ENCODE results near the gene ANKFN1. TPM values are rescaled to one million over a fixed set of nuclear protein-coding genes. Genes with fewer than 3 reads are reported as not detected.

ANKFN1 gene
- total RNA-seq, 1 donor from 2014 or later = 0.21 TPM

- no peaks in the 10 kb centered on the region for H3K9me3 Mint-ChIP-seq
- no peak overlapping the region for H3K4me3 Mint-ChIP-seq
- DNase-seq (ENCODE audit: low read depth, low spot score) = peak; percentile 1
- no peaks in the 10 kb centered on the region for H3K36me3 Mint-ChIP-seq (ENCODE audit: low read depth)
- TF ChIP-seq, protein P1, sequence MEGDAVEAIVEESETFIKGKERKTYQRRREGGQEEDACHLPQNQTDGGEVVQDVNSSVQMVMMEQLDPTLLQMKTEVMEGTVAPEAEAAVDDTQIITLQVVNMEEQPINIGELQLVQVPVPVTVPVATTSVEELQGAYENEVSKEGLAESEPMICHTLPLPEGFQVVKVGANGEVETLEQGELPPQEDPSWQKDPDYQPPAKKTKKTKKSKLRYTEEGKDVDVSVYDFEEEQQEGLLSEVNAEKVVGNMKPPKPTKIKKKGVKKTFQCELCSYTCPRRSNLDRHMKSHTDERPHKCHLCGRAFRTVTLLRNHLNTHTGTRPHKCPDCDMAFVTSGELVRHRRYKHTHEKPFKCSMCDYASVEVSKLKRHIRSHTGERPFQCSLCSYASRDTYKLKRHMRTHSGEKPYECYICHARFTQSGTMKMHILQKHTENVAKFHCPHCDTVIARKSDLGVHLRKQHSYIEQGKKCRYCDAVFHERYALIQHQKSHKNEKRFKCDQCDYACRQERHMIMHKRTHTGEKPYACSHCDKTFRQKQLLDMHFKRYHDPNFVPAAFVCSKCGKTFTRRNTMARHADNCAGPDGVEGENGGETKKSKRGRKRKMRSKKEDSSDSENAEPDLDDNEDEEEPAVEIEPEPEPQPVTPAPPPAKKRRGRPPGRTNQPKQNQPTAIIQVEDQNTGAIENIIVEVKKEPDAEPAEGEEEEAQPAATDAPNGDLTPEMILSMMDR (conservative IDR thresholded peaks at IDR 0.05) = no peak
- H3K27ac Mint-ChIP-seq (ENCODE audit: unreplicated experiment) = peak overlapping the region; percentile 19
- peaks cover 12% of the 10 kb centered on the region for H3K4me1 Mint-ChIP-seq
- H3K27me3 Mint-ChIP-seq (ENCODE audit: low read depth) = no peaks in the 10 kb centered on the region
Observed at GRCh38 chr17:56367366-56367765, 214.1 kb downstream of the ANKFN1 start.

- Mint-ChIP-seq H3K9me3 (no peaks in the 10 kb centered on the region), H3K4me3 (no peak overlapping the region), H3K27me3 (ENCODE audit: low read depth) (no peaks in the 10 kb centered on the region), H3K4me1 (peaks cover 15% of the 10 kb centered on the region), H3K36me3 (ENCODE audit: low read depth) (no peaks in the 10 kb centered on the region), H3K27ac (ENCODE audit: unreplicated experiment) (no peak overlapping the region)
- TF ChIP-seq, protein P1 (conservative IDR thresholded peaks at IDR 0.05) = no peak
- no peak for DNase-seq (ENCODE audit: low read depth, low spot score)
Observed at GRCh38 chr17:56373981-56374833, 220.9 kb downstream of the ANKFN1 start.

DNA sequence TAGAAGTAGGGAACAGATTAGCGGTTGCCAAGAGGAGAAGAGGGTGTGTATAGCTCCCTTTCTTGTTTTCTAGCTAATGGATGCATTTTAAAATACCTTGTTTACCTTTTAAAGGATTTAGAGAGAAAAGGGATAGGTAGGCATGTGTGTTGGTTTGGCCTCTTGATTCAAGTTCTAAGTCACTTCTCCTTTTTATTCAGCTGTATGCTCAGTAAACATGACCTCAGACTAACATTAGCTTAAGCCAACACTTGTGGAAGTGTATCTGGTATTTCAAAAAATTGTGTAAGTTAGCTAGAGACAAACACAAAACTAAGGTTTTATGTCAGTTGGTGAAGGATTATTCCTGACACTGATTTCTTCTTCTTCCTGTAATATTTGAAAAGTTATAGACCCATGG is 236.1 kb downstream of the ANKFN1 start:
- Mint-ChIP-seq H3K27me3 (ENCODE audit: low read depth) (no peaks in the 10 kb centered on the region), H3K9me3 (no peaks in the 10 kb centered on the region), H3K4me1 (no peaks in the 10 kb centered on the region), H3K4me3 (no peak overlapping the region), H3K36me3 (ENCODE audit: low read depth) (no peaks in the 10 kb centered on the region), H3K27ac (ENCODE audit: unreplicated experiment) (no peak overlapping the region)
- TF ChIP-seq, protein P1 (conservative IDR thresholded peaks at IDR 0.05) = no peak
- DNase-seq (ENCODE audit: low read depth, low spot score) = no peak

DNA sequence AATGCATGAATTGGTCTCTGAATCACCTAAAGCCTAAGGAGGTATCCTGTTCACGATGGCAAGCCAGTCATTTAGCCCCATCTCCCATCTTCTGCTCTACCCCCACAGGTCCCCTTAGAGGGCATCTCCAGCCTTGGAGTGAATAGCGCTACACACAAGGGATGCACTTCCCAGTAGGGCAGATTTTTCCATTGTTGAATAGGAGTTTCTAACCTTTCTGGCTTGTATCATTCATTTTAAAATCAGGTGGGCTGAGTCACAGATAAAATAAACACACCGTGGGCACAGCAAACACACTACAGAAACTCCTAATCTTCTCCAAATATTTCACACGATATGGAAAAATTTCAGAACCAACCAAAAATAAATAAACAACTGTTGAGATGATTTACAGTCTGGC is 239.0 kb downstream of the ANKFN1 start:
- no peak for DNase-seq (ENCODE audit: low read depth, low spot score)
- Mint-ChIP-seq H3K36me3 (ENCODE audit: low read depth) (no peaks in the 10 kb centered on the region), H3K27me3 (ENCODE audit: low read depth) (no peaks in the 10 kb centered on the region), H3K4me1 (no peaks in the 10 kb centered on the region), H3K27ac (ENCODE audit: unreplicated experiment) (no peak overlapping the region), H3K9me3 (no peaks in the 10 kb centered on the region), H3K4me3 (no peak overlapping the region)
- TF ChIP-seq, protein P1 (conservative IDR thresholded peaks at IDR 0.05) = no peak

- Mint-ChIP-seq H3K4me1 (no peaks in the 10 kb centered on the region), H3K9me3 (no peaks in the 10 kb centered on the region), H3K27ac (ENCODE audit: unreplicated experiment) (no peak overlapping the region)
Observed at GRCh38 chr17:56393156-56393555, 239.9 kb downstream of the ANKFN1 start.

More at GRCh38 chr17:56393156-56393555, 239.9 kb downstream of the ANKFN1 start:
- Mint-ChIP-seq H3K4me3 (no peak overlapping the region), H3K36me3 (ENCODE audit: low read depth) (no peaks in the 10 kb centered on the region), H3K27me3 (ENCODE audit: low read depth) (no peaks in the 10 kb centered on the region)
- DNase-seq (ENCODE audit: low read depth, low spot score) = no peak
- TF ChIP-seq, protein P1 (conservative IDR thresholded peaks at IDR 0.05) = no peak

Measured in neural crest cell (in vitro differentiated cells).